HEK293T (cell line): Measurements from ENCODE around the gene HOXB2.

Experiments
- CTBP1 ChIP-seq: fragments of 450-650 bp; IDR thresholded peaks from 2 replicates; pipeline ENCODE4 v1.6.1; 2016; ENCODE audit warnings: borderline replicate concordance
- ELF4 ChIP-seq: fragments of 450-650 bp; IDR thresholded peaks from 2 replicates; pipeline ENCODE4 v1.6.1; 2017; ENCODE audit warnings: antibody characterized with exemption
- FOXA1 ChIP-seq: fragments of 450-650 bp; IDR thresholded peaks from 2 replicates; pipeline ENCODE4 v1.6.1; 2016; ENCODE audit warnings: mild to moderate bottlenecking
- FOXM1 ChIP-seq: fragments of 450-650 bp; IDR thresholded peaks from 2 replicates; pipeline ENCODE4 v1.6.1; 2017; ENCODE audit warnings: mild to moderate bottlenecking, borderline replicate concordance
- HDGF ChIP-seq: fragments of 450-650 bp; IDR thresholded peaks from 2 replicates; pipeline ENCODE4 v1.6.1; 2017; ENCODE audit warnings: antibody characterized with exemption, borderline replicate concordance
- L3MBTL2 ChIP-seq: fragments of 450-650 bp; conservative IDR thresholded peaks from 2 replicates; pipeline ENCODE4 v1.6.1; 2016; ENCODE audit warnings: mild to moderate bottlenecking
- NFRKB ChIP-seq: fragments of 450-650 bp; IDR thresholded peaks from 2 replicates; pipeline ENCODE4 v1.6.1; 2016; ENCODE audit warnings: mild to moderate bottlenecking, moderate library complexity
- PKNOX1 ChIP-seq: fragments of 450-650 bp; IDR thresholded peaks from 2 replicates; pipeline ENCODE4 v1.6.1; 2016
- SP1 ChIP-seq: fragments of 450-650 bp; IDR thresholded peaks from 2 replicates; pipeline ENCODE4 v1.6.1; 2017
- SUZ12 ChIP-seq: fragments of 450-650 bp; IDR thresholded peaks from 2 replicates; pipeline ENCODE4 v1.6.1; 2016; ENCODE audit warnings: mild to moderate bottlenecking
- TARDBP ChIP-seq: fragments of 450-650 bp; IDR thresholded peaks from 2 replicates; pipeline ENCODE4 v1.6.1; 2016
- ZNF384 ChIP-seq: fragments of 450-650 bp; IDR thresholded peaks from 2 replicates; pipeline ENCODE4 v1.6.1; 2016

DNA sequence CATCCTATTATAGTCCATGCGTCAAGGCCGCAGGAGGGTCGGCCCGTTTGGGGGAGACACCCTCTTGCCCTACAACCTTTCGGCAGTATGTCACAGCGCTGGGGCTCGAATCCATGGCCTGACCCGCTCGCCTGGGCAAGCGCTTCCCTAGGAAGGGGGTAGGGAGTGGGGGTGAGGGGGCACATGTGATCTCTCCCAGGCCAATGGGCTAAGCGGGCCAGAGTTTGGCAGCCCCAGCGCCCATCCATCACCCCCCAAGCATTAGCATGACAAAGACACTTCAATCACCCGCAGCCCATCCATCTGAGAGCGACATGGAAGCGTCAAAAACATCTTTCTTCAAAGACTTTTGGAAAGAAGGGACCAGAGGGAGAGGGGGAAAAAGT lies 14.0 kb downstream of the HOXB2 start, which contains the start of gene HOXB1:
- TF ChIP-seq FOXA1, result no peak
- TF ChIP-seq SP1, result no peak
- no peak for TF ChIP-seq FOXM1
- TF ChIP-seq L3MBTL2, result no peak
- no peak for TF ChIP-seq HDGF
- TF ChIP-seq TARDBP, result no peak
- no peak for TF ChIP-seq ELF4
- no peak for TF ChIP-seq NFRKB
- no peak for TF ChIP-seq PKNOX1
- no peak for TF ChIP-seq ZNF384
- TF ChIP-seq SUZ12, result no peak
- TF ChIP-seq CTBP1, result no peak
